Heart left ventricle (tissue), 16 donors: ENCODE results near the gene RNASEH2B. TPM values are rescaled to one million over a fixed set of nuclear protein-coding genes. Genes with fewer than 3 reads are reported as not detected.

ENCODE experiments used
- ATAC-seq, 4 donors: fragments of 200-7000 bp; cut with Tn5 transposase; one replicate each; pipeline ENCODE4 v1.9.1; 2020 to 2022; ENCODE audit warnings: moderate library complexity in 4 of 4, mild to moderate bottlenecking in 3 of 4, moderate number of reproducible peaks in 1 of 4
- DNase-seq, 5 donors: peaks; one replicate each; pipeline ENCODE4 v3.0.0-alpha.2; 2020
- H3K27ac ChIP-seq, 12 donors: fragments of 200-600 bp; sonication (generic) in 4 of 12; one replicate each; pipeline versions ENCODE4 v1.5.0 to v1.8.0; 2016 to 2022; ENCODE audit warnings: mild to moderate bottlenecking in 2 of 12
- H3K27me3 ChIP-seq, 9 donors: fragments of 200-600 bp; sonication (generic) in 2 of 9; one replicate each; pipeline versions ENCODE4 v1.5.1 to v1.8.0; 2016 to 2022; ENCODE audit warnings: mild to moderate bottlenecking in 3 of 9
- H3K36me3 ChIP-seq, 9 donors: fragments of 200-600 bp; sonication (generic) in 2 of 9; one replicate each; pipeline versions ENCODE4 v1.5.0 to v1.8.0; 2018 to 2022; ENCODE audit warnings: mild to moderate bottlenecking in 2 of 9
- H3K4me1 ChIP-seq, 12 donors: fragments of 200-600 bp; sonication (generic) in 4 of 12; one replicate each; pipeline versions ENCODE4 v1.5.0 to v1.8.0; 2016 to 2022; ENCODE audit warnings: mild to moderate bottlenecking in 3 of 12
- H3K4me3 ChIP-seq, 12 donors: fragments of 200-600 bp; sonication (generic) in 4 of 12; one replicate each; pipeline versions ENCODE4 v1.5.0 to v1.8.0; 2017 to 2022; ENCODE audit warnings: mild to moderate bottlenecking in 9 of 12, moderate library complexity in 4 of 12
- H3K9me3 ChIP-seq, 12 donors: fragments of 200-600 bp; sonication (generic) in 4 of 12; one replicate each; pipeline versions ENCODE4 v1.5.0 to v1.8.0; 2016 to 2022; ENCODE audit warnings: mild to moderate bottlenecking in 1 of 12
- POLR2A ChIP-seq, 2 donors: fragments of 450-650 bp; IDR thresholded peaks; one replicate each; pipeline ENCODE4 v1.6.1; 2017; ENCODE audit warnings: antibody characterized with exemption in 2 of 2, mild to moderate bottlenecking in 2 of 2, moderate library complexity in 2 of 2
- WGBS, 4 donors: extraction: QIAGEN DNeasy Blood & Tissue Kit in 2 of 4; methylation state at CpG; one replicate each; pipeline versions ENCODE4 v1.1.5 to v1.1.7; 2013 to 2018; 5-methylcytosine and 5-hydroxymethylcytosine counted together
- intact Hi-C, 10 donors: fragments of 100-400 bp; cut with DNase I; formaldehyde crosslinking; loops; one replicate each; pipeline versions ENCODE4 v1.11.1 to v1.14.2; 2022
- polyA plus RNA-seq, 2 donors: library from polyadenylated mRNA; stranded (reverse); fragments of 200-250 nt; gene quantifications; one replicate each; pipeline ENCODE4 v1.2.3, GENCODE V29; 2013
- total RNA-seq, 9 donors: library from RNA; depleted of rRNA in 2 of 9; stranded (reverse); fragments of >200 nt in 2 of 9; fragmentation: NEBNext Ultra II Directional in 3 of 9; extraction: Animal tissue kit (Norgen Biotek cat#: 25700) in 3 of 9; gene quantifications; one replicate each; pipeline versions ENCODE4 v1.1.0 to v1.2.4, GENCODE V29; 2016 to 2023
- TF ChIP-seq, protein P1 (sequence below), 12 donors: fragments of 200-600 bp; sonication (generic) in 4 of 12; IDR thresholded peaks; one replicate each; pipeline versions ENCODE4 v1.5.0 to v1.8.0; 2018 to 2022; ENCODE audit warnings: antibody characterized with exemption in 12 of 12, mild to moderate bottlenecking in 5 of 12
- donor health status: ischemic (EF 13 %, LVEDD 7.1; RV severe dilation, severe dysfunction).
- donor health status: healthy with polysubstance abuse.
- donor health status: DM: no; HTN: yes; CAD: no.
- donor health status: DM: no; HTN: no; CAD: no.
- donor health status: ischemic (EF 25% LVEDD 6.9; RV normal size, moderate dysfunction).
- donor health status: ischemic (EF 25% LVEDD 5.7; RV mildly dilated, moderate dysfunction).
- donor health status: healthy.
- donor health status: DM: yes; HTN: yes; CAD: no.
- donor health status: ischemic (EF 35%, LVEDD 5.7; RV mildly dilated, moderate dysfunction).
- donor health status: nonischemic (EF 11% LVEDD 7.7; RV severe dilation, severe dysfunction).
- donor health status: DM: yes; HTN: yes; CAD: no.
- donor health status: PGD.
- donor health status: ischemic (EF 29% LVEDD 5.4; RV normal size, mild dysfunction).
- donor health status: nonischemic (EF 23%, LVEDD 6.1; RV moderate dilation, normal function).

Gene RNASEH2B
- total and polyA plus RNA-seq, 11 donors = 22.7 to 61.9 (median 43.4) TPM

DNA sequence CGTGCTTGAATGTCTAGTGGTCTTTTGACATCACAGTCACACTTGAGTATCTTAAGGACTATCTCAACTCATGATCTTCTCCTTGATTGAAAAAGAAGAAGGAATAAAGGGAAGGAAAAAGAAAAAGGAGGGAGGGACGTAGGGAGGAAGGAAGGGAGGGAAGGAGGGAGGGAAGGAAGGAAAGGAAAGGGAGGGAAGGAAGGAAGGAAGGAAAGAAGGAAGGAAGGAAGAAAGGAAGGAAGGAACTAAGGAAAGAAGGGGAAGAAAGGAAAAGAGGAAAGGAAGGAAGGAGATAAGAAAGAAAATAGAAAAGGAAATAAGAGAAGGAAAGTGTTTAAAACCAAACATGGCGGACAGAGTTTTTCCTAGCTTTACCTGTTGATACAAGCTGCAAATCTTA, 64.7 kb downstream of the RNASEH2B start:
- H3K4me3 ChIP-seq = no peak overlapping the region
- no peak overlapping the region for H3K27ac ChIP-seq
- ATAC-seq (no peak), DNase-seq (no peak)
- H3K4me1 ChIP-seq = peaks cover 0 to 6% (median 0%) of the 10 kb centered on the region in 12 donors
- 70 to 93% (median 89%) methylated on average over 3 of the region's 3 CpGs for WGBS, 4 donors
- H3K9me3 ChIP-seq = no peaks in the 10 kb centered on the region
- H3K36me3 ChIP-seq = peaks cover 0 to 14% (median 0%) of the 10 kb centered on the region in 9 donors
- no peak for TF ChIP-seq POLR2A (IDR thresholded peaks at IDR 0.05)
- TF ChIP-seq, protein P1, sequence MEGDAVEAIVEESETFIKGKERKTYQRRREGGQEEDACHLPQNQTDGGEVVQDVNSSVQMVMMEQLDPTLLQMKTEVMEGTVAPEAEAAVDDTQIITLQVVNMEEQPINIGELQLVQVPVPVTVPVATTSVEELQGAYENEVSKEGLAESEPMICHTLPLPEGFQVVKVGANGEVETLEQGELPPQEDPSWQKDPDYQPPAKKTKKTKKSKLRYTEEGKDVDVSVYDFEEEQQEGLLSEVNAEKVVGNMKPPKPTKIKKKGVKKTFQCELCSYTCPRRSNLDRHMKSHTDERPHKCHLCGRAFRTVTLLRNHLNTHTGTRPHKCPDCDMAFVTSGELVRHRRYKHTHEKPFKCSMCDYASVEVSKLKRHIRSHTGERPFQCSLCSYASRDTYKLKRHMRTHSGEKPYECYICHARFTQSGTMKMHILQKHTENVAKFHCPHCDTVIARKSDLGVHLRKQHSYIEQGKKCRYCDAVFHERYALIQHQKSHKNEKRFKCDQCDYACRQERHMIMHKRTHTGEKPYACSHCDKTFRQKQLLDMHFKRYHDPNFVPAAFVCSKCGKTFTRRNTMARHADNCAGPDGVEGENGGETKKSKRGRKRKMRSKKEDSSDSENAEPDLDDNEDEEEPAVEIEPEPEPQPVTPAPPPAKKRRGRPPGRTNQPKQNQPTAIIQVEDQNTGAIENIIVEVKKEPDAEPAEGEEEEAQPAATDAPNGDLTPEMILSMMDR (IDR thresholded peaks at IDR 0.05) = no peak
- H3K27me3 ChIP-seq = no peaks in the 10 kb centered on the region
- intact Hi-C loops = loop anchor here in 3 of 10 donors (5.0 to 10.0 kb wide), 2 partner anchors 91 to 93 kb away; no protein-coding TSS in a partner anchor

DNA sequence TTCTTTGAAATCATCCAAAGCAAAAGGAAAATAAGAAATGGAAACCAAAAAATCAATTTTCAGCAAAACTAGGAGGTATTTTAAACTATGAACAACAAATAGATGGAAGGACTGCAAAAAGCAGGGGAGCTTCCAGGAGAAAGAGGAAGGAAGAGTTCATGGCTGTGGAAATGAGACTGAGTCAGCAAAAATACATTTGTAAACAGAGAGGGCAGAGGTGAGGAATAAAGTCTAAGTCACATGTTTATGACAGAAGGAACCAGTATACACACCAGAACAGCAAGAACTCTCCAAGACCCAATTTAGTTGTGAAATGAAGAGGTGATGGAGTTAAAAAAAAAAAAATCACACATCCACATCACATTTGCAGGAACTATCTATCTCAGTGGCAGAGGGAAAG, 69.6 kb downstream of the RNASEH2B start:
- DNase-seq (no peak), ATAC-seq (peak in 3 of 4 donors; percentile 51 to 56 (median 51))
- Histone ChIP-seq H3K4me1 (peaks cover 0 to 6% (median 0%) of the 10 kb centered on the region in 12 donors), H3K9me3 (no peaks in the 10 kb centered on the region), H3K4me3 (no peak overlapping the region), H3K36me3 (peaks cover 0 to 3% (median 0%) of the 10 kb centered on the region in 9 donors), H3K27me3 (no peaks in the 10 kb centered on the region), H3K27ac (peak overlapping the region in 1 of 12 donors; percentile 64)
- no peak for TF ChIP-seq POLR2A (IDR thresholded peaks at IDR 0.05)
- TF ChIP-seq, protein P1 (IDR thresholded peaks at IDR 0.05) = no peak
- intact Hi-C loops = loop anchor here in 1 of 10 donors (10.0 kb wide), 1 partner anchor 86 kb away; no protein-coding TSS in a partner anchor

DNA sequence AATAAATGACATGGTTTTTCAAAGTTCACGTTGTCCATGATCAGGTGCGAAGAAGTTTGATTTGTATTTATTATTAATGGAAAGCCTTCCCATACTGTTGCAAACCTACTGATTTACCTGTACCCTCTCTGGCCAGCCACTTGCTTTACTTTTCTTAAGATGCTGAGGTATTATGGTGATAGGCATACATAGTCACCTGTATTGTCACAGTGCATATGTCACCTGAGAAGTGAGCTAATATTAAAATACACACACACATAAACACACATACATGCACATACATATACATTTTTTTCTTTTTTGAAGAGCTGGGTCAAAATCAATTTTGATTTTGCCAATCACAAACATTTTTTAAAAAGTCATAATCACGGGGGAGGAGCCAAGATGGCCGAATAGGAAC, 72.1 kb downstream of the RNASEH2B start:
- intact Hi-C loops = no loop called here
- Histone ChIP-seq H3K4me1 (peaks cover 0 to 6% (median 0%) of the 10 kb centered on the region in 12 donors), H3K9me3 (no peaks in the 10 kb centered on the region), H3K27ac (no peak overlapping the region), H3K27me3 (no peaks in the 10 kb centered on the region), H3K36me3 (no peaks in the 10 kb centered on the region), H3K4me3 (no peak overlapping the region)
- TF ChIP-seq, protein P1 (IDR thresholded peaks at IDR 0.05) = no peak
- TF ChIP-seq POLR2A (IDR thresholded peaks at IDR 0.05) = no peak
- WGBS, 4 donors = 93 to 99% (median 95%) methylated on average over 4 of the region's 4 CpGs
- DNase-seq = no peak
- no peak for ATAC-seq

DNA sequence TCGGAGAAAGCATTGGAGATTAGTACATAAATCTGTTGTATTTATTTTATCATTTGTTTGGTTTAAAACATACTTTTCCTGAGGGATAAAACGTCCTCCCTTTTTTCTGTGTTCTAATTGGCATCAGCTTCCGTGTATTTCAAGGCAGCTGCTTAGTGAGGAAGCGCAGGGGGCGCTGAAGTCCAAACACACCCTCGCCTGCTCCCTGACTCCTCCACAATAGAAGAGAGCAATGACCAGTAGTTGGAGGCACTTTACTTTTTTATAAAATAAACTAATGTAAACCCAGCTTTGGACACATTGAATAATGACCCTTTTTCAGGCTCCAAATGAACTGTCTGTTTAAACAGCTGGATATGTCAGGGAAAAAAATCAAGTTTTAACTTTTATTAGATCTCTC, 79.9 kb downstream of the RNASEH2B start:
- TF ChIP-seq POLR2A (IDR thresholded peaks at IDR 0.05) = no peak
- TF ChIP-seq, protein P1 (IDR thresholded peaks at IDR 0.05) = peak in 9 of 12 donors; percentile 8 to 46 (median 33)
- intact Hi-C loops = no loop called here
- WGBS, 4 donors = 29 to 53% (median 37%) methylated on average over 6 of the region's 6 CpGs
- ATAC-seq (peak in 1 of 4 donors; percentile 67), DNase-seq (peak in 2 of 5 donors; percentile 38 to 58)
- H3K9me3 ChIP-seq = no peaks in the 10 kb centered on the region
- H3K4me3 ChIP-seq = no peak overlapping the region
- H3K27me3 ChIP-seq = no peaks in the 10 kb centered on the region
- H3K27ac ChIP-seq = no peak overlapping the region
- no peaks in the 10 kb centered on the region for H3K36me3 ChIP-seq
- peaks cover 0 to 40% (median 16%) of the 10 kb centered on the region in 12 donors for H3K4me1 ChIP-seq
